SK-MEL-5 (cell line): ENCODE results near the gene CCDC181. TPM values are rescaled to one million over a fixed set of nuclear protein-coding genes. Genes with fewer than 3 reads are reported as not detected.

Experiments used
- DNase-seq: peaks from one replicate; pipeline ENCODE4 v3.0.0-alpha.2; 2016; ENCODE audit warnings: low read depth, low spot score
- in situ Hi-C: cut with HindIII; loops from 2 replicates; pipeline ENCODE4 v1.10.0; 2016; ENCODE audit warnings: low sequenced_read_pairs, high pct_unique_total_duplicates, low pct_unique_long_range_greater_than_20kb
- polyA plus RNA-seq, 2 experiments: library from polyadenylated mRNA; depleted of rRNA; stranded (reverse); fragments of >200 nt; gene quantifications; 2 replicates each; pipeline ENCODE4 v1.2.3, GENCODE V29; 2015
- total RNA-seq: library from RNA; depleted of rRNA; stranded (reverse); fragments of >200 nt; shearing (Covaris generic); gene quantifications from 2 replicates; pipeline ENCODE4 v1.2.3, GENCODE V29; 2014; rRNA removed

CCDC181 gene
- total RNA-seq, result 0.13 TPM in 1 of 2 replicates, not detected in the other
- 0.26 TPM in 1 of 2 replicates, not detected in the other for polyA plus RNA-seq (2015; cell fraction: cytosol; rRNA removed)
- not detected in 2 replicates for polyA plus RNA-seq (2015; cell fraction: nucleus; rRNA removed)

GRCh38 chr1:169427081-169427641, at the start of gene CCDC181:
Gene CCDC181, minus strand, starts transcription at chr1:169427474. Its CDS starts 2,547 bp downstream, at chr1:169424927.
- peak; percentile 68 for DNase-seq
- in situ Hi-C loops, result no loop called here

GRCh38 chr1:169475806-169476387, 48.6 kb upstream of the CCDC181 start:
- DNase-seq, result no peak
- in situ Hi-C loops, result no loop called here

- in situ Hi-C loops, result no loop called here
- no peak for DNase-seq
These were observed 47.2 kb upstream of the CCDC181 start for GRCh38 chr1:169474302-169474995.

GRCh38 chr1:169473347-169473746, 46.1 kb upstream of the CCDC181 start:
- in situ Hi-C loops, result no loop called here

GRCh38 chr1:169472738-169473137, 45.5 kb upstream of the CCDC181 start:
- no peak for DNase-seq
- in situ Hi-C loops, result no loop called here

More at GRCh38 chr1:169473347-169473746, 46.1 kb upstream of the CCDC181 start:
- no peak for DNase-seq

GRCh38 chr1:169468982-169469381, 41.7 kb upstream of the CCDC181 start:
- DNase-seq, result no peak
- in situ Hi-C loops, result no loop called here

GRCh38 chr1:169466259-169467230, 39.3 kb upstream of the CCDC181 start:
- peak; percentile 44 for DNase-seq
- in situ Hi-C loops, result no loop called here

- no peak for DNase-seq
- in situ Hi-C loops, result no loop called here
These were observed 38.0 kb upstream of the CCDC181 start for GRCh38 chr1:169465281-169465680.

- in situ Hi-C loops, result no loop called here
- no peak for DNase-seq
These were observed 35.1 kb upstream of the CCDC181 start for GRCh38 chr1:169462385-169462784.

GRCh38 chr1:169461390-169462000, 34.2 kb upstream of the CCDC181 start:
- DNase-seq, result no peak
- in situ Hi-C loops, result no loop called here

GRCh38 chr1:169460191-169460833, 33.0 kb upstream of the CCDC181 start:
- no peak for DNase-seq
- in situ Hi-C loops, result no loop called here

GRCh38 chr1:169457443-169457842, 30.2 kb upstream of the CCDC181 start:
- in situ Hi-C loops, result no loop called here
- DNase-seq, result no peak

- in situ Hi-C loops, result no loop called here
- DNase-seq, result no peak
These were observed 28.8 kb upstream of the CCDC181 start for GRCh38 chr1:169456029-169456428.

GRCh38 chr1:169452921-169453320, 25.6 kb upstream of the CCDC181 start:
- in situ Hi-C loops, result no loop called here
- no peak for DNase-seq

- DNase-seq, result no peak
These were observed 24.0 kb upstream of the CCDC181 start for GRCh38 chr1:169451218-169451824.

GRCh38 chr1:169443923-169444322, 16.6 kb upstream of the CCDC181 start:
- in situ Hi-C loops, result no loop called here

More at GRCh38 chr1:169451218-169451824, 24.0 kb upstream of the CCDC181 start:
- in situ Hi-C loops, result no loop called here

More at GRCh38 chr1:169443923-169444322, 16.6 kb upstream of the CCDC181 start:
- DNase-seq, result no peak
